Osteoblast (primary cell): ENCODE measurements around the gene AQP7. TPM values are rescaled to one million over a fixed set of nuclear protein-coding genes. Genes with fewer than 3 reads are reported as not detected.

ENCODE experiments used
- DNase-seq: peaks from one replicate; pipeline ENCODE4 v3.0.0; 2011; ENCODE audit warnings: low spot score, mixed read lengths; ENCODE audit not compliant: insufficient read length; ENCODE audit errors: missing footprints
- H2AFZ ChIP-seq: 2 replicates; pipeline ENCODE4 v1.6.0; 2011; ENCODE audit warnings: mild to moderate bottlenecking, low read length
- H3K27ac ChIP-seq: 2 replicates; pipeline ENCODE4 v1.5.1; 2011; ENCODE audit warnings: mild to moderate bottlenecking, low read depth, low read length, moderate library complexity
- H3K27me3 ChIP-seq: 2 replicates; pipeline ENCODE4 v1.6.0; 2012; ENCODE audit warnings: mild to moderate bottlenecking, control low read depth, inconsistent platforms, low read length, moderate library complexity; ENCODE audit not compliant: insufficient read depth
- H3K36me3 ChIP-seq: 2 replicates; pipeline ENCODE4 v1.5.1; 2011; ENCODE audit warnings: mild to moderate bottlenecking, low read length, control low read depth, moderate library complexity; ENCODE audit not compliant: insufficient read depth
- H3K4me1 ChIP-seq: 2 replicates; pipeline ENCODE4 v1.5.1; 2011; ENCODE audit warnings: mild to moderate bottlenecking, low read length, control low read depth, moderate library complexity; ENCODE audit not compliant: insufficient read depth
- H3K4me2 ChIP-seq: 2 replicates; pipeline ENCODE4 v1.6.0; 2011; ENCODE audit warnings: mild to moderate bottlenecking, low read length; ENCODE audit not compliant: insufficient read depth
- H3K4me3 ChIP-seq: fragments of 200-600 bp; sonication (generic); 3 replicates; pipeline ENCODE4 v1.5.1; 2012; ENCODE audit warnings: mild to moderate bottlenecking, low read length, inconsistent platforms; ENCODE audit not compliant: insufficient read depth
- H3K79me2 ChIP-seq: 2 replicates; pipeline ENCODE4 v1.6.0; 2012; ENCODE audit warnings: mild to moderate bottlenecking, low read length, control low read depth, inconsistent platforms; ENCODE audit not compliant: insufficient read depth
- H3K9me3 ChIP-seq: 2 replicates; pipeline ENCODE4 v1.5.1; 2011; ENCODE audit warnings: low read depth, low read length, control low read depth
- H4K20me1 ChIP-seq: 2 replicates; pipeline ENCODE4 v1.6.0; 2012; ENCODE audit warnings: mild to moderate bottlenecking, low read length, control low read depth; ENCODE audit not compliant: insufficient read depth
- small RNA-seq: library from RNA; depleted of rRNA; stranded (forward); fragments of <200 nt; gene quantifications from one replicate; pipeline ENCODE3, GENCODE V24; 2012
- total RNA-seq: library from RNA; depleted of rRNA; stranded (reverse); fragments of >200 nt; gene quantifications from 2 replicates; pipeline ENCODE4 v1.2.3, GENCODE V29; 2012
- TF ChIP-seq, protein P1 (sequence below): IDR thresholded peaks from 2 replicates; pipeline ENCODE4 v1.5.1; 2011; ENCODE audit warnings: mild to moderate bottlenecking, low read depth, low read length, moderate library complexity; ENCODE audit errors: extremely low read depth

AQP7 gene
- total RNA-seq, 1 donor: not detected

DNA sequence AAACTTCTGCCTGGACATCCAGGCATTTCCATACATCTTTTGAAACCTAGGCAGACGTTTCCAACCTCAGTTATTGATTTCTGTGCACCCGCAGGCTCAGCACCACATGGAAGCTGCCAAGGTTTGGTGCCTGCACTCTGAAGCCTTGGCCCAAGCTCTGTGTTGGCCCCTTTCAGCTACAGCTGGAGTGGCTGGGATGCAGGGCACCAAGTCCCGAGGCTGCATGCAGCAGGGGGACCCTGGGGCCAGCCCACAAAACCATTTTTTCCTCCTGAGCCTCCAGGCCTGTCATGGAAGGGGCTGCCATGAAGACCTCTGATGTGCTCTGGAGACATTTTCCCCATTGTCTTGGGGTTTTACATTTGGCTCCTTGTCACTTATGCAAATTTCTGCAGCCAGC is 62.2 kb downstream of the AQP7 start:
- no peak for DNase-seq
- TF ChIP-seq, protein P1, sequence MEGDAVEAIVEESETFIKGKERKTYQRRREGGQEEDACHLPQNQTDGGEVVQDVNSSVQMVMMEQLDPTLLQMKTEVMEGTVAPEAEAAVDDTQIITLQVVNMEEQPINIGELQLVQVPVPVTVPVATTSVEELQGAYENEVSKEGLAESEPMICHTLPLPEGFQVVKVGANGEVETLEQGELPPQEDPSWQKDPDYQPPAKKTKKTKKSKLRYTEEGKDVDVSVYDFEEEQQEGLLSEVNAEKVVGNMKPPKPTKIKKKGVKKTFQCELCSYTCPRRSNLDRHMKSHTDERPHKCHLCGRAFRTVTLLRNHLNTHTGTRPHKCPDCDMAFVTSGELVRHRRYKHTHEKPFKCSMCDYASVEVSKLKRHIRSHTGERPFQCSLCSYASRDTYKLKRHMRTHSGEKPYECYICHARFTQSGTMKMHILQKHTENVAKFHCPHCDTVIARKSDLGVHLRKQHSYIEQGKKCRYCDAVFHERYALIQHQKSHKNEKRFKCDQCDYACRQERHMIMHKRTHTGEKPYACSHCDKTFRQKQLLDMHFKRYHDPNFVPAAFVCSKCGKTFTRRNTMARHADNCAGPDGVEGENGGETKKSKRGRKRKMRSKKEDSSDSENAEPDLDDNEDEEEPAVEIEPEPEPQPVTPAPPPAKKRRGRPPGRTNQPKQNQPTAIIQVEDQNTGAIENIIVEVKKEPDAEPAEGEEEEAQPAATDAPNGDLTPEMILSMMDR: no peak
- Histone ChIP-seq H3K4me1 (no peaks in the 10 kb centered on the region), H3K36me3 (peaks cover 63% of the 10 kb centered on the region), H3K9me3 (no peaks in the 10 kb centered on the region), H3K4me3 (no peak overlapping the region), H4K20me1 (no peaks in the 10 kb centered on the region), H3K27ac (no peak overlapping the region), H2AFZ (no peak overlapping the region), H3K27me3 (no peaks in the 10 kb centered on the region), H3K79me2 (no peaks in the 10 kb centered on the region), H3K4me2 (no peak overlapping the region)

Small RNA genes within 50 kb of the gene (small RNA-seq; reads per million reads assigned to genes)
- gene AL356218.2: not detected
- not detected for gene RF00019

Other genes with a start within 250 kb of the AQP7 start
- 63.7 and 76.3 TPM in 2 replicates for gene B4GALT1, start 235.2 kb downstream of the AQP7 start, total RNA-seq
- gene SPINK4, start 162.4 kb downstream of the AQP7 start, total RNA-seq: not detected in 2 replicates
- gene BAG1, start 137.9 kb downstream of the AQP7 start, total RNA-seq: 29.3 and 35.9 TPM in 2 replicates
- gene CHMP5, start 137.5 kb downstream of the AQP7 start, total RNA-seq: 71.0 and 71.7 TPM in 2 replicates
- gene NFX1, start 112.1 kb downstream of the AQP7 start, total RNA-seq: 34.0 and 36.2 TPM in 2 replicates
- gene AQP3, start 45.0 kb upstream of the AQP7 start, total RNA-seq: 0.72 and 0.88 TPM in 2 replicates
- gene NOL6, start 71.4 kb upstream of the AQP7 start, total RNA-seq: 18.6 and 23.5 TPM in 2 replicates
- 0.59 TPM in 1 of 2 replicates, not detected in the other for gene ANKRD18B, start 121.7 kb upstream of the AQP7 start, total RNA-seq